ENCODE results near the gene DEF6.

DEF6 gene

DNA sequence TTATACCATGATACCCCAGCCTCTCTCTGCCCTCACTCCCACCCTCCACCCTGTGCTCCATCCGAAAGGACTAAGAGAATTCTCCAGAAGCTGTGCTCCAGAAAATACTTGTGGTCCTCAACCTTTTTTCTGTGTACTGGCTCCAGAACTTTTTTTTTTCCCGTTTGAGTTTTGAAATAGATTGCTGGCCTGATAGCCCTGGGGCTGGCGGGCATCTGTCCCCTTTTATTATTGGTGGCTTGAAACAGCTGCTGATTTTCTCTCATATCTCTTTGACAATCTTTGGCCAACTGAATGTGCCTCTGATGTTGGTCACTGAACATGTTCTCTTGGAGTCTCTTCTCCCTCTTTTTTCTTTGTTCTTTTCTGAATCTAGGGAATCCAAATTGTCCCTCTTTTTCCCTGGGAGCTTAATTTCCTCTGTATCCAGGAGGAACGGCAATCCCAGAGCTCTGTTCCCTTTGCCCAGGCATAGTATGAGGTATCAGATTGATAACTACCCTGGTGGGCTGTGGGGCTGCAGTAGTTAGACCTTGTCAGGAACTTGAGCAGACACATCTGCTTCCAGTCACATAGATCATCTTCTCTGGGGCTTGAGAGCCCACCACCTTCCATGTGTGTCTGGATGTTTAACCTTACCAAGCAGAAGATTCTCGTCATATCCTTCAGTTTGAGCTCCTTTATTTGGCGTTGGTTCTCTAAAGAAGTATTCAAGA lies 46.4 kb downstream of the DEF6 start:
- ChIA-PET POLR2A (no interaction called here), CTCF (interaction anchor here (0.8 to 10.2 kb wide), 18 partner anchors 11 to 124 kb away, joined by 3 to 213 read pairs (median 4); partner anchors contain the start of genes FANCE and RPL10A)
- DNase-seq (ENCODE audit: extremely low spot score): no peak
- TF ChIP-seq, protein P1, sequence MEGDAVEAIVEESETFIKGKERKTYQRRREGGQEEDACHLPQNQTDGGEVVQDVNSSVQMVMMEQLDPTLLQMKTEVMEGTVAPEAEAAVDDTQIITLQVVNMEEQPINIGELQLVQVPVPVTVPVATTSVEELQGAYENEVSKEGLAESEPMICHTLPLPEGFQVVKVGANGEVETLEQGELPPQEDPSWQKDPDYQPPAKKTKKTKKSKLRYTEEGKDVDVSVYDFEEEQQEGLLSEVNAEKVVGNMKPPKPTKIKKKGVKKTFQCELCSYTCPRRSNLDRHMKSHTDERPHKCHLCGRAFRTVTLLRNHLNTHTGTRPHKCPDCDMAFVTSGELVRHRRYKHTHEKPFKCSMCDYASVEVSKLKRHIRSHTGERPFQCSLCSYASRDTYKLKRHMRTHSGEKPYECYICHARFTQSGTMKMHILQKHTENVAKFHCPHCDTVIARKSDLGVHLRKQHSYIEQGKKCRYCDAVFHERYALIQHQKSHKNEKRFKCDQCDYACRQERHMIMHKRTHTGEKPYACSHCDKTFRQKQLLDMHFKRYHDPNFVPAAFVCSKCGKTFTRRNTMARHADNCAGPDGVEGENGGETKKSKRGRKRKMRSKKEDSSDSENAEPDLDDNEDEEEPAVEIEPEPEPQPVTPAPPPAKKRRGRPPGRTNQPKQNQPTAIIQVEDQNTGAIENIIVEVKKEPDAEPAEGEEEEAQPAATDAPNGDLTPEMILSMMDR (IDR thresholded peaks at IDR 0.05; ENCODE audit: control extremely low read depth, extremely low read depth, low read depth, missing control alignments): no peak

DNA sequence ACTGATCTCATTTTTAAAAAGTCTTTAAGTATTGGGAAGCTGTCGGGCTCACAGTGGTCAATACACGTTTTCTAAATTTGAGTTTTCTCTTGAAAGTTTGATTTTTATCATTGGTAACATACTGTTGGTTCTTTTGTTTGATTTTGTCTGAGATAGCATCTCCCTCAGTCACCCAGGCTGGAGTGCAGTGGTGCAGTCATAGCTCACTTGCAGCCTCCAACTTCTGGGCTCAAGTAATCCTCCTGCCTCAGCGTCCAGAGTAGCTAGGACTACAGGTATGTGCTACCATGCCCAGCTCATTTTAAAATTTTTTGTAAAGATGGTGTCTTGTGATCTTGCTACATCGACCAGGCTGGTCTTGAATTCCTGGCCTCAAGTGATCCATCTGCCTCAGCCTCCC lies 53.8 kb downstream of the DEF6 start:
- TF ChIP-seq, protein P1 (IDR thresholded peaks at IDR 0.05; ENCODE audit: control extremely low read depth, extremely low read depth, low read depth, missing control alignments): no peak
- ChIA-PET CTCF (interaction anchor here (0.7 to 3.6 kb wide), 3 partner anchors 9 to 98 kb away, joined by 3 to 14 read pairs (median 3); partner anchors contain the start of gene PPARD), POLR2A (no interaction called here)
- no peak for DNase-seq (ENCODE audit: extremely low spot score)

DNA sequence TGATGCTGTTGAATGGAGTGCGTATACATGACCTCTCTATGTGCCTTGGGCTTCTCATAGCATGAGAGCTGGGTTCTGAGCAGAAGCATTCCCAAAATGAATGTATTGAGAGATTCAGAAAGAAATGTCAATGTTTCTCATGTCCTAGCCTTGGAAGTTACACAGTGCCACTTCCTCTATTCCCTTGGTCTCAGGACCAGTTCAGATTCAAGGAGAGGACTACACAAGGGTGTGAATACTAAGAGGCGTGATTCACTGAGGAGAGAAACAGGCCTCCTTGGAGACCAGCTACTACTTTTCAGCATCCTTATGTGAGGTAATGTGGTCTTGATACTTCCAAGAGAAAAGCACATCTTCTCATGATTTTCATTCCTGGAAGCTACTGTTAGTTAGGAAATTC lies 55.1 kb downstream of the DEF6 start:
- TF ChIP-seq, protein P1 (IDR thresholded peaks at IDR 0.05; ENCODE audit: control extremely low read depth, extremely low read depth, low read depth, missing control alignments): no peak
- POLR2A ChIA-PET: no interaction called here
- CTCF ChIA-PET: interaction anchor here (3.6 kb wide), 1 partner anchor 11 kb away, joined by 14 read pairs; the partner anchor contains the start of gene PPARD
- no peak for DNase-seq (ENCODE audit: extremely low spot score)

DNA sequence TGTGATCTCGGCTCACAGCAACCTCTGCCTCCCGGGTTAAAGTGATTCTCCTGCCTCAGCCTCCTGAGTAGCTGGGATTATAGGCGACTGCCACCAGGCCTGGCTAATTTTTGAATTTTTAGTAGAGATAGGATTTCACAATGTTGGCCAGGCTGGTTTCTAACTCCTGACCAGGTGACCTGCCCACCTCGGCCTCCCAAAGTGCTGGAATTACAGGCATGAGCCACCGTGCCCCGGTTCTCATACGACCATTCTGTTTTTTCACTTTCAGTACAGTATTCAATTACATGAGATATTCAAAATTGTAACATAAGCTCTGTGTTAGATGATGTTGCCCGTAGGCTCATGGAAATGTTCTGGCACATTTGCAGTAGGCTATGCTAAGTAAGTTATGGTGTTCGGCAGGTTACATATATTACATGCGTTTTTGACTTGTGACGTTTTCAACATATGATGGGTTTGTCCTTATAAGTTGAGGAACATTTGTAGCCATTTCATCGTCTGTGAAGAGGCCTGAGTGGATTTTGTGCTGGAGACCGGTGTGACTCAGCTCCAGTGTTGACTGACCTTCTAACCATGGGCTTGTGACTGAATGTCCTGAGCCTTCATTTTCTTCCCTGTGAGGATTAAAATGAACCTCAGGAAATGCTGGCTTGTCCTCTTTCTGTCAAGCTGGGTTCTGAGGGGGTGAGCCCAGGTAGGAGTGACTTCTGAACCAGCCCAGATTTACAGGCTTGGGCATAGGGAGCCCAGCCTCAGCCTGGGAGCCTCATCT lies 56.9 kb downstream of the DEF6 start:
- ChIA-PET POLR2A (no interaction called here), CTCF (interaction anchor here (0.7 to 1.5 kb wide), 5 partner anchors 11 to 95 kb away, joined by 3 to 4 read pairs (median 3); no protein-coding TSS in a partner anchor)
- TF ChIP-seq, protein P1 (IDR thresholded peaks at IDR 0.05; ENCODE audit: control extremely low read depth, extremely low read depth, low read depth, missing control alignments): no peak
- no peak for DNase-seq (ENCODE audit: extremely low spot score)

DNA sequence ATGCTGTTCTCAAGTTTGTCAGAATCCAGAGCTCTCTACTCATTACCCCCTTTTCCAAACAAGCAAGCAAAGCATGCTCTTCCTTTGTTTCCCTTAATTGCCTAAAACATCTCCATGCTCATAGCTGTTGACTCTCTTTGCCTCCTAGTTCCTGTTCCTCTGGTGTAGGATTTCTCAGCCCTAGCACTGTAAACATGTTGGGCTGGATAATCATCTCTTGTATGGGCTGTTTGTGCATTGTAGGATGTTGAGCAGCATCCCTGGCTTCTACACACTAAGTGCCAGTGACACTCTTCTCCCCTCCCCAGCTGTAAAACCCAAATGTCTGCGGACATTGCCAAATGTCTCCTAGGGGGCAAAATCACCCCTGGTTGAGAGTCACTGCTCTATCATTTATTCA lies 58.8 kb downstream of the DEF6 start:
- POLR2A ChIA-PET: no interaction called here
- no peak for DNase-seq (ENCODE audit: extremely low spot score)
- CTCF ChIA-PET: interaction anchor here (0.8 to 1.9 kb wide), 9 partner anchors 8 to 112 kb away, joined by 3 to 5 read pairs (median 4); partner anchors contain the start of genes PPARD and RPL10A
- TF ChIP-seq, protein P1 (IDR thresholded peaks at IDR 0.05; ENCODE audit: control extremely low read depth, extremely low read depth, low read depth, missing control alignments): no peak

DNA sequence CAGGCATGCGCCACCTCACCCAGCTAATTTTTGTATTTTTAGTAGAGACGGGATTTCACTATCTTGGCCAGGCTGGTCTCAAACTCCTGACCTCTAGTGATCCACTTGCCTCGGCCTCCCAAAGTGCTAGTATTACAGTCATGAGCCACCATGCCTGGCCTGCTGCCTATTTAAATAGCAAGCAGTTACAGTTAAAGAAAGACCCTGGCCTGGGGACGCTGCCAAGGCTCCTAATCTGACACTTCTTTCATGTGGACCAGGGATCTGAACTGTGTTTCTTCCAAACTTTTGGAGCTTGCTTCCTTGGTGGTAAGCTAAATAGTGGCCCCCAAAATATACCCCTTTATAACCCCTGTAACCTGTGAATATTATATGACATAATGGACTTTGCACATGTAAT lies 60.1 kb downstream of the DEF6 start:
- TF ChIP-seq, protein P1 (IDR thresholded peaks at IDR 0.05; ENCODE audit: control extremely low read depth, extremely low read depth, low read depth, missing control alignments): no peak
- POLR2A ChIA-PET: no interaction called here
- CTCF ChIA-PET: interaction anchor here (1.0 to 1.3 kb wide), 2 partner anchors 9 to 15 kb away, joined by 3 to 4 read pairs; no protein-coding TSS in a partner anchor
- no peak for DNase-seq (ENCODE audit: extremely low spot score)

All from GM10248 (cell line).